Ectodermal cell (in vitro differentiated cells): ENCODE measurements around the gene DISC1.
"Not testable (repeated sequence)": the region's sequence is repeated elsewhere in the genome, so short reads cannot be mapped to it uniquely, and the experiment has no call there.

ENCODE experiments used
- H3K27ac ChIP-seq: 2 replicates; pipeline ENCODE4 v1.7.0; 2013; ENCODE audit warnings: mild to moderate bottlenecking, low read depth, low read length; ENCODE audit not compliant: insufficient read depth, poor library complexity, severe bottlenecking
- H3K27me3 ChIP-seq: 2 replicates; pipeline ENCODE4 v1.7.0; 2013; ENCODE audit warnings: mild to moderate bottlenecking, low read length; ENCODE audit not compliant: insufficient read depth, control insufficient read depth, poor library complexity, severe bottlenecking
- H3K36me3 ChIP-seq: one replicate; pipeline ENCODE4 v1.7.0; 2013; ENCODE audit warnings: low read length; ENCODE audit not compliant: control insufficient read depth, insufficient read depth
- H3K4me1 ChIP-seq: one replicate; pipeline ENCODE4 v1.7.0; 2013; ENCODE audit warnings: low read length; ENCODE audit not compliant: control insufficient read depth, insufficient read depth
- H3K4me3 ChIP-seq: 2 replicates; pipeline ENCODE4 v1.7.0; 2013; ENCODE audit warnings: low read depth, low read length, control low read depth; ENCODE audit not compliant: insufficient read depth
- H3K9me3 ChIP-seq: 2 replicates; pipeline ENCODE4 v1.7.0; 2013; ENCODE audit warnings: mild to moderate bottlenecking, low read length, moderate library complexity; ENCODE audit not compliant: control insufficient read depth
- WGBS, 2 experiments: methylation state at CpG; one replicate each; pipeline ENCODE4 v1.1.7; 2013; ENCODE audit warnings: missing lambda C conversion rate in 2 of 2; 5-methylcytosine and 5-hydroxymethylcytosine counted together

Gene DISC1

DNA sequence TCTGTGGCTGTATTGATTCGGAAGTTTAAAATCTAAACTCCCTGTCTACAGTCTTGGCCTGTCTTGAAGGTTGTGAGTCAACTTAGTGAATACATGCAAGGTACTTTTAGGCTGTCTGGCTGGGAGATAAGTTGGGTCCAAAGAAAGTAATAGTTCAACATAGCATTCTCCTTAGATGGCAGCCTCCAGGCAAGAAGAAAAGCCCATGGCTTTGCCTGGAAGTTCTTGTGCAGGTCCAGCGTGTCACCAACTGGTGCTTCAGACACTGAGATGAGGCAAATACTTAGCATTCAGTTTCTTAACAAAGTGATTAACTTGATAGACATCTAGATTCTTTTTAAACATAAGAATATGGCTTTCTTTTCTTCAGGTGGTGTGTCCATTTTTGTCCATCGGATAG, 328.2 kb downstream of the DISC1 start:
- 94 to 99% methylated on average over 3 of the region's 3 CpGs for WGBS, 2 experiments
- Histone ChIP-seq H3K27me3 (no peaks in the 10 kb centered on the region), H3K4me3 (no peak overlapping the region), H3K27ac (no peak overlapping the region), H3K4me1 (no peaks in the 10 kb centered on the region), H3K36me3 (no peaks in the 10 kb centered on the region), H3K9me3 (no peaks in the 10 kb centered on the region)

DNA sequence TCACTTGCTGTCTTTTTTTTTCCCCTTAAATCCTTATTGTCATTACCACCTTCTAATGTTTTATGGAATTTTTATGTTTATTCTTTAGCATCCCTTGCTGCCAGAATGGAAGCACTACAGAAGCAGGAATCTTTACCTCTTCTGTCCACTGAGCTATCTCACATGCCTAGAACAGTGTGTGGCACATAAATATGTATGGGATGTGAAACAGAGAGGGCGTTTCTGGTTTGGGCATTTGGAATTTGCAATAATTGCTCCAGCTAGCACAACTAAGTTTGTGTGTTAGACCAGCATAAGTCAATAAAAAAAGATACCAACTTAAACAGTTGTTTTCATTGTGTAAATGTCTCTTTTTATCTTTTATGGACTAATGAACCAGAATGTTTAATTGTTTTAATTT, 330.8 kb downstream of the DISC1 start:
- Histone ChIP-seq H3K36me3 (no peaks in the 10 kb centered on the region), H3K9me3 (no peaks in the 10 kb centered on the region), H3K4me3 (no peak overlapping the region), H3K27ac (no peak overlapping the region), H3K27me3 (no peaks in the 10 kb centered on the region), H3K4me1 (no peaks in the 10 kb centered on the region)
- 100% methylated on average over 1 of the region's 1 CpG; no CpG with 5 or more reads in 1 of the 2 experiments for WGBS, 2 experiments

DNA sequence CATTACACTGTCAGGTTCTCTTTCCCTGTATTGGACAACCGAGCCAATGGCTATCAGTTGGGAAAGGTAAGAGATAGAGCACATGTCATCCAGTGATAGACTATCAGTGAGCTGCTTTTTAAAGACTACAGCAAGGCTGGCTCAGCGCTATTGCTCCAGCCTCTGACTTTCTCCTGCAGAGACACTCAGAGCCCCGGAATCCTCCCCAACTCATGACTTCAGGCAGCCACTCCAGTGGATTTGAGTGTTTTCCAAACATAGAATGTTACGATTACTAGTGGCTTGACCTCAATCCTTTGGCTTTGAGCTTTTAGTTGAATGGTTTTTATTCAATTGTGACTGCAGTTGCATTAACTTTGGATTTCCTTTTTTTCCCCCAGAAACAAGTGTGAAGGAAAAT, 331.9 kb downstream of the DISC1 start:
- H3K4me3 ChIP-seq = no peak overlapping the region
- H3K4me1 ChIP-seq = no peaks in the 10 kb centered on the region
- H3K27ac ChIP-seq = no peak overlapping the region
- H3K9me3 ChIP-seq = no peaks in the 10 kb centered on the region
- no peaks in the 10 kb centered on the region for H3K27me3 ChIP-seq
- WGBS, 2 experiments = 91 to 94% methylated on average over 4 of the region's 4 CpGs
- no peaks in the 10 kb centered on the region for H3K36me3 ChIP-seq

DNA sequence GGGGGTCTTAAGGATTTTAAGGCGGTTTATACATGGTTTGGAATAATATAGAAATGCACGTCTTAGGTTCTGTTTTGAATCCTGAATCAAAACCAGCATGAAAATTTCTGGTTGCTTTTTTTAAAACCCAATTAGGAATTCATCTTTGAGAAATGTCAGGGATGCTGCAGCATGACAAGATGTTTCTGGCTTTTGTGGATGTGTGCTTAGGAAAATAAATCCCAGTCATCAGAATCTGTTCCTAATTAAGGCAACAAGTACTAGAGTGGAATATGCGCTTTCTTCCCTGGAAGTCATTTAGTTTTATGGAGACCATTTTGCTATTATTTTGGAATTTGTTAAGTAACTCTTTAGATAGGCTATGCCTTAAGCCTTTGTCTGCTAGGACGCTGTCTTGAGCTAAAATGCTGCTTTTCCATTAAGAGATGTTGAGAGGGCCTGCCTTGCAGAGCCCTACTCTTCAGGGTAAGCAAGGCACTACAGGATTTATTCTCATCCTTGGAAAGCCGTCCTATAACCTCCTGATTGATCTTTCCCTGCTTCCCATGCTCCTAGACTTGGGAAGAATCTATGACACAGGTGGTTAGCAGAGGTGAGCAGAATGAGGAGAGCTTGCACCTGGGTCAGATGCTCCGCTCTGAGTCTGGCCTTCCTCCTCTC, 332.8 kb downstream of the DISC1 start:
- no peak overlapping the region for H3K27ac ChIP-seq
- H3K27me3 ChIP-seq = no peaks in the 10 kb centered on the region
- no peaks in the 10 kb centered on the region for H3K9me3 ChIP-seq
- WGBS, 2 experiments = 94% methylated on average over 6 of the region's 6 CpGs
- no peaks in the 10 kb centered on the region for H3K4me1 ChIP-seq
- no peaks in the 10 kb centered on the region for H3K36me3 ChIP-seq
- H3K4me3 ChIP-seq = no peak overlapping the region

DNA sequence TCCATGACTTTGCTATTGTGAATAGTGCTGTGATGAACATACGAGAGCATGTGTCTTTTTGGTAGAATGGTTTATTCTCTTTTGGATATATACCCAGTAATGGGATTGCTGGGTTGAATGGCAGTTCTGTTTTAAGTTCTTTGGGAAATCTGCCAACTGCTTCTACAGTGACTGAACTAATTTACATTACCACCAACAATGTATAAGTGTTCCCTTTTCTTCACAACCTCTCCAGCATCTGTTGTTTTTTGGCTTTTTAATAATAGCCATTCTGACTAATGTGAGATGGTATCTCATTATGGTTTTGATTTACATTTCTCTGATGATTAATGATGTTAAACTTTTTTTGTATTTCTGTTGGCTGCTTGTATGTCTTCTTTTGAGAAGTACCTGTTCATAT, 335.2 kb downstream of the DISC1 start:
- not testable (repeated sequence) for H3K36me3 ChIP-seq, H3K9me3 ChIP-seq, H3K4me3 ChIP-seq, H3K27ac ChIP-seq, H3K27me3 ChIP-seq, H3K4me1 ChIP-seq
- WGBS, 2 experiments = 100% methylated on average over 1 of the region's 1 CpG

DNA sequence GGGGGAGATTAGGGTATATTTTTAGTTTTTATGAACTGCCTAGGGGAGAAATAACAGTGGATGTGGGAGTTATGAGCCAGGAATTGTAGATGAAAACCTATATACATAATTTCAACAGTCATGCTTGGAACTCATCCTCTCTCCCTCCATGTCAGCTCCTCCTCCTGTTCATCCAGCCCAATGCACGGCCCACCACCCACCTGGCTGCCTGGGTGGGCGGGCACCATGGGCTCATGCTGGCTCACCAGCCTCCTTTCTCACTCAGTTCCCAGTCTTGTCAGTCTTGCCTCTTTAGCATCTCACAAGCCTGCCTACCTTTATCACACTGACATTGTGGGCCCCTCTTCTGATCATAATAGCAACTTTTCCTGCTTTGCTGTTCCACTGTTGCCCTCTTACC, 336.0 kb downstream of the DISC1 start:
- Histone ChIP-seq H3K4me1 (no peaks in the 10 kb centered on the region), H3K27ac (no peak overlapping the region), H3K4me3 (no peak overlapping the region), H3K36me3 (no peaks in the 10 kb centered on the region), H3K9me3 (no peaks in the 10 kb centered on the region), H3K27me3 (no peaks in the 10 kb centered on the region)
- 81 to 82% methylated on average over 2 of the region's 2 CpGs for WGBS, 2 experiments

DNA sequence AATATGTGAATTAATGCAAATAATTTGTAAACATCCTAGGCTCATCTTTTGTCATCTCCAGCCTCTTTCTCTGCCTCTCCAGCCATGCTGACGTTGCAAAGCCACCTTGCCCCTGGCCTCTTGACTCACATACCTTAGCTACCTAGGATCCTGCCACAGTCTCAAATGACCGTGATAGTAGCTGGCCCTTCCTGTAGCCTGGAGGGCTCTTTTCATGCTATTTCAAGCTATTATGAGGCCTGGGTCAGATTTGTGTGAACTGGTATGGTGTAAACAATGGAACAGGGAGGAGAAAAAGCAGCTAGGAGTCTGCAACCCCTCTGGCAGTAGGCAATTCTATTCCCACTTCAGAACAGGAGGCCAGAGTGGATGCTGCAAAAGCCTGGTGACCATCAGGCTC, 337.7 kb downstream of the DISC1 start:
- no peaks in the 10 kb centered on the region for H3K36me3 ChIP-seq
- H3K4me3 ChIP-seq = no peak overlapping the region
- H3K9me3 ChIP-seq = no peaks in the 10 kb centered on the region
- 78 to 87% methylated on average over 2 of the region's 2 CpGs for WGBS, 2 experiments
- H3K27ac ChIP-seq = no peak overlapping the region
- H3K27me3 ChIP-seq = no peaks in the 10 kb centered on the region
- no peaks in the 10 kb centered on the region for H3K4me1 ChIP-seq

DNA sequence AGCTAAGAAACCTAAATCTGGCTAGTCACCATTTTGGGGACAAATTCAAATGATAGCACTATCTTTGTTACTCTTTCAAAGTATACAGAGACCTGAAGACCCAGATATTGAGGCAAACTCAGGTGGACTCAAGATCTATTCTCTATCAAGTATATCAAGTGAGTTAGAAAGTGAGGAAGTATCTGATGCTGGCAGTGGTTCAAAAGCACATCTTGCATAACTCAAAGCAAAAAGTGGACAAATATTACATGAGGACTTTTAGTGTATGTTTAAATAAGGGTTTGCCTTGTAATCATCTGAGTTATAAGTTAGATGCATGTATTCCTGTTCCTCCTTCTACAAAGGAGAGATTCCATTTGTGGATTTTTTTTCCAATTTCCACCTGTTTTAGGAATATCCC, 338.4 kb downstream of the DISC1 start:
- Histone ChIP-seq H3K36me3 (no peaks in the 10 kb centered on the region), H3K4me1 (no peaks in the 10 kb centered on the region), H3K27me3 (no peaks in the 10 kb centered on the region), H3K9me3 (no peaks in the 10 kb centered on the region), H3K4me3 (no peak overlapping the region), H3K27ac (no peak overlapping the region)

DNA sequence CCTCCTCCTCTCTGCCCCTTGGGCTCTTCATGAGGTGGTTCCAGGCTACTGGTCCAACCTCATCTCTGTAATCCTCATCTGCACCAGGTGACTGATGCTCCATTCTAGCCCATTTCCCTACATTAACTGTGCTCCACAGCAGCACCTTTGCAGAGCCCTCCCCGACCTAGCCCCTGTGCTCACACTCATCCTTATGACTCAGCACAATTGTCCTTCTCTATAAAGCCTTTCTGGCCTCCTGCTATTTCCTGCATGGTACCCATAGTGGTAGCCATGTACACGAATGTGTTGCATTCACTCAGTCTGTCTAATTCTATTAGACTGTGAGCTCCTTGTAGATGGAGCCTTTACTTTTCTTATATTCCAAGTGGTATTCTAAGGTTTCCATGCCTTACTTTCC, 339.0 kb downstream of the DISC1 start:
- no peaks in the 10 kb centered on the region for H3K9me3 ChIP-seq
- no peak overlapping the region for H3K27ac ChIP-seq
- WGBS, 2 experiments = 87% methylated on average over 2 of the region's 2 CpGs
- H3K4me3 ChIP-seq = no peak overlapping the region
- no peaks in the 10 kb centered on the region for H3K4me1 ChIP-seq
- no peaks in the 10 kb centered on the region for H3K36me3 ChIP-seq
- H3K27me3 ChIP-seq = no peaks in the 10 kb centered on the region

DNA sequence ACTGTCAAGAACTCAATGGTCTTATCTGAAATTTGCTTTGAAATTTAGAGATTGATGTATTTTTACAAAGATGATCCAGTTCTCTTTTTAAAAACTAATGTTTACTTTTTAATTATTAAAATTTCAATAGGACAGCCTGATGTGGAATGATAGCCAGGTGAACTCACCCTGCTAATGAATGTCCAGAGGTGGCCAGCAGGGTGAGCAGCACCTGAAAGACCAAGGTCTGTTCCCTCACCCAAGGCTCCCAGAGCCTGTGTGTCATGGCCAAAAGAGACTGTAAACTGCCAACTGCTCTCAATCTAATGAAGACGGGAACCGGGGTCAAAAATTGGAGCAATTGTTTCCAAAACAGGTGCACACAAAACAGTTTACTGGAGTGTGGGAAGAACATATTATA, 340.4 kb downstream of the DISC1 start:
- no peaks in the 10 kb centered on the region for H3K4me1 ChIP-seq
- no peak overlapping the region for H3K4me3 ChIP-seq
- H3K36me3 ChIP-seq = no peaks in the 10 kb centered on the region
- no peak overlapping the region for H3K27ac ChIP-seq
- 84% methylated on average over 2 of the region's 2 CpGs; no CpG with 5 or more reads in 1 of the 2 experiments for WGBS, 2 experiments
- H3K27me3 ChIP-seq = no peaks in the 10 kb centered on the region
- no peaks in the 10 kb centered on the region for H3K9me3 ChIP-seq

DNA sequence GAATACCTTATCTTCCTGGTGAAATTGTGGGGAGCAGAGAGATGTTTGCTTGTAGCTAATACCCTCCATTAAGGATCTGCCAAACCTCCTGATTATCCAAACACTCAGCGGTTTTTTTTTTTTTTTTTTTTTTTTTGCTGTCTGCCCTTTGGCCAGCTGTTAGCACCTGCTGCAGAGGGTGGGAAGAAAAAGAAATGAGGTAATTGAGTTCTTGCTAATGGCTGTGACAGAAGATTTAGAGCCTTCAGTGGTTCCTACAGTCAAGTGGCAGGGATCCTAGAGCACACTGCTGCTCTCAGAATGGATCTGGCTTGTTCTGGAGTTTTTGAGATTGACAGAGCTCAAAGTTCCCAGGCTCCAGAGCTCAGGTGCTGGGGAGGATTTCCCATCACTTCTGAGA, 342.5 kb downstream of the DISC1 start:
- H3K4me1 ChIP-seq = no peaks in the 10 kb centered on the region
- no peaks in the 10 kb centered on the region for H3K27me3 ChIP-seq
- no peak overlapping the region for H3K27ac ChIP-seq
- no peak overlapping the region for H3K4me3 ChIP-seq
- H3K9me3 ChIP-seq = no peaks in the 10 kb centered on the region
- H3K36me3 ChIP-seq = no peaks in the 10 kb centered on the region
- WGBS, 2 experiments = 86 to 88% methylated on average over 1 of the region's 1 CpG
